HG03135 (cell line): ENCODE data around the gene SF3A2.
A peak's percentile ranks its signal among the peaks of the same experiment; 100 is the strongest.
"Not testable (repeated sequence)": the region's sequence is repeated elsewhere in the genome, so short reads cannot be mapped to it uniquely, and the experiment has no call there.

Source experiments
- ATAC-seq: cut with Tn5 transposase; IDR thresholded peaks from one replicate; pipeline ENCODE4 v1.9.1; 2021; ENCODE audit warnings: mild to moderate bottlenecking, moderate library complexity; ENCODE audit not compliant: unreplicated experiment

Gene SF3A2

DNA sequence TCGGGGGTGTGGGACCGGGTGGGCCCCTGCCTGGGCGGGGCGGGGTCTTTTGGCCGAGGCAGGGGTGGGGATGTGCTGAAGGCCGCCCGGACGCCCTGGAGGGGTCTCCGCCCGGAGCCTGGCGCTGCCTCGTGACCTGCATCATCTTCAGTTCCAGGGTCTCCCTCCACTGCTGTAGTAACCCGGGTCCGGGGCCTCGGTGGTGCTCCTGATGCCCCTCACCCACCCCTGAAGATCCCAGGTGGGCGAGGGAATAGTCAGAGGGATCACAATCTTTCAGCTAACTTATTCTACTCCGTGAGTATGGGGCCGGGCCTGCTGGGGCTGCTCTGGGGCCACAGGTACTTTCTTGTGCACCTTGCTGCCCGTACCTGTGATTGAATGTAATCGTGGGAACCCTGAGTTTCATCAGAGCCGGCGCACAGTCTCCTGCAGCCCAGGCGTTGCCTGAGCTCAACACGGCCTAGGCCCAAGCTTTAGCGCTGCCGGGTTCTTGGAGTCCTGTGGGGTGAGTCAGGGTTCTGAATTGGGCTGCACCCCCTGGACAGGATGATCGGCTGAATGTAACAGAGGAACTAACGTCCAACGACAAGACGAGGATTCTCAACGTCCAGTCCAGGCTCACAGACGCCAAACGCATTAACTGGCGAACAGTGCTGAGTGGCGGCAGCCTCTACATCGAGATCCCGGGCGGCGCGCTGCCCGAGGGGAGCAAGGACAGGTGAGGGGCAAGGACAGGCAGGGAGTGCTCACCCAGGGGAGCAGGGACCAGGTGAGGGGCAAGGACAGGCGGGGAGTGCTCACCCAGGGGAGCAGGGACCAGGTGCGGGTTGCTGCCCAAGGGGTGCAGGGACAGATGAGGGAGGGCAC is 34.8 kb downstream of the SF3A2 start:
- no peak for ATAC-seq

DNA sequence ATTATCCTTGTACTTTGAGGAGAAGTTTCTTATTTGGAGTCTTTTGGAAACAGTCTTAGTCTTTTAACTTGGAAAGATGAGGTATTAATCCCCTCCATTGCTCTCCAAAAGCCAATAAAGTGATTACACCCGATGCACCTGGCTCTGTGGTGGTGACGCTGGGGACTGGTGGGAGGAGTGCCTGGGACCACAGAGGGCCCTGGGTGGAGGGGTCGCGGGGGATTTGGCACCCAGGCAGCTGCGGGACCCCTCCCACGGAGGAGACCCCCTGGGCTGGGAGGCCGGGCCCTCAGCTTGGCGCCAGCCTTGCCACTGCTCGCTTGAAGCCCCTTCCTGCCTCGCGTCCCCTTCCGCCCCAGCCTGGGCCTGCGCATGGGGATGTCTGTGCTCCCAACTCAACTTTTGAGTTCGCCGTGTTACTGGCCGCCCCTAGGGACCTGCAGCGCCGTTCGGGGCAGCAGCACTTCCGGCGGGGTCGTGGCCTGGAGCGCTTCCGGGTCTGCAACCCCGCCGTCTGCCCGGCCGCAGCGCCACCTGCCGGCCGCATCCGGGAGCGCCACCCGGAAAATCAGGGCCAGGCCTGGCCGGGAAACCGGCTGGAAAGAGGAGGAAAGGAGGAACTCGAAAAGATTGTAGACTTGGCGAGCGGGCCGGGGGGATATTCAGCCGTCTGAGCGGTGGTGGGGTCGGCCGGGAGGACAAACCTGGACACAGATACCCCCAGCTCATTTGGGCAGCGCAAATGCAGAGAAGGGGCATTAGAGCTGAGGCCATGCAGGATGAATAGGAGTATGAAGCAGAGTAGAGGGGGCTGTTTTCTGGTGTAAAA is 36.9 kb downstream of the SF3A2 start:
- peak; percentile 29 for ATAC-seq

DNA sequence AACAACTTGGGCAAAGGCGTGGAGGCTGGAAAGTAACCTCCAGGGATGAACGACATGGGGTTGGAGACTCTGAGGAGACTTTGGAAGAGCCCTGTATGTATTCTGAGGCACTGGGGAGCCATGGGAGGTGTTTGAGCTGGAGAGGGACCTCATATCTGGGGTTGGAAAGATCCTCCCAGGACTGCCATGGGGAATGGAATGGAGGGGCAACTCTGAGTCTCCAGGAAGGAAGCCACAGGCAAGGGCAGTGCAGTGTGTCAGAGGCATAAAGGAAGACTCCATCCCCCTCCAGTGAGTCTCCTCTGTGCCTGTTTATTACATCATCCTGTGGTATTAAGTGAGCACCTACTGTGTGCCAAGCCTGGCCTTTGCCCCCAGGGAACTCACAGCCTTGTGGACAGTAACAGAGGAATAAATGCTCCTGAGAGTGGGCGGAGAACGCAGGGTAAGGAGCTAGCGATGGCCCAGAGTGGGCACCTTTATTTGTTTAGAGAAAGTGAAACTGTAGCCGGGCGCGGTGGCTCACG is 37.6 kb downstream of the SF3A2 start:
- ATAC-seq, result no peak

DNA sequence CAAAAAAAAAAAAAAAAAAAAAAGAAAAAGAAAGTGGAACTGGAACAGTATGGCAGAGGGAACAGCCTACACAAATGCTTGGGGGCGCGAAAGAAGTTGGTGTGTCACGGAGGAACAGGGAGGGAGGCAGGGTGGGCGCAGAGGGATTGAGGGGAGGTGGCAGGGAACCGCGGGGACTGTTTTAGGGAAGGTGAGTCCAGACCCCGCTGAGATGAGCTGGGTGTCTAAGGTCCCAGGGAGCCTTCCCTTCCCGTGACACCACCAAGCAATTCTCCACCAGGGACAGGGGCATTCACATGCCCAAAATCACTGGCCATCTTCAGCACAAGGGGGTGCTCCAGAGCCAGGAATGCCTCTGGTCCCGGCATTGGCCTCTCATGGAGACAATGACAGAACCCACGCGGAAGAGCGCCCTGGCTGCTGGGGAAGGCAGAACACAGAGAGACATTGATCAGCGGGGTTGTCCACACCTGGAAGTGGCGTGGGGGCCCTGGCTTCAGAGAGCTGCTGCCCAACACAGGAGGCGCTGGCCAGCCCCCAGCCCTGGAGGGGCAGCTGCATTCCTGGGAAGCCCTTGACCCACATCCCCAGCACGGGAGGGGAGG is 38.4 kb downstream of the SF3A2 start:
- ATAC-seq, result no peak

DNA sequence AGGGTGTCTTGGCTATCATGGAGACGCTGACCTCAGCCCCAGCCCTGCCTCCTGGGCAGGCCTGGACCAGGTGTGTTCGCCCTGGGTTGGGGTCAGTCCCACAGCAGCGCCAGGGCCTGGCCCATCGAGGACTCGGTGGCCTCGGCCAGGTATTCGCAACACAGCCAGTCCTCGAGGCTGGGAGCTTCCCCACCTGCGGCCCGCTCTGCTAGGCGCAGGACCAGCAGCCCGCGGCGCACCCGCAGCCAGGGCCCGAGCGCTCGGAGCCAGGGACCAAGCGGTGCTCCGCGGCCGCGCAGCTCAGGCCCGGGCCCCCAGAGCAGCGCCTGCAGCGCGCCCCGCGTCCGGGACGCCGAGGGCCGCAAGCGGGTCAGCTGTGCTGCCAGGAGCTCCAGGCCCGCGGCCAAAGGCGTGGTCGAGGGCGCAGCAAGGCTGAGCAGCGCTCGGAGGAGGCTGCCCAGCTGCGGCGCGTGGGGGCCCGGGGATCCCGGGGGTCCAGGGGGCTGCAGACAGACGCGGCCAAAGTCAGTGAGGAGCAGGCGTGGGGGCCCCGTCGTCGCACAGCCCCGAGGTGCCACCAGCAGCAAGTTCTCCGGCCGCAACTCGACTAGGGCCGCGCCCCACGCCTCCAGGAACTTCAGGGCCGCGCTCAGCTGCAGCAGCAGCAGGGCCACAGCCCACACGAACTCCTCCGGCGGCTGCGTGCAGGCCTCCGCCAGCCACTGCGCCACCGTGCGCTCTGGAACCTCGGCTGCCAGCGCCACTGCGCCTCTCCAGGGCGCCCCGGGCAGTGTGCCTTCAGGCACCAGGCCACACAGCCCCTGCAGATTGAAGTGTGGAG is 39.2 kb downstream of the SF3A2 start:
- ATAC-seq, result no peak

DNA sequence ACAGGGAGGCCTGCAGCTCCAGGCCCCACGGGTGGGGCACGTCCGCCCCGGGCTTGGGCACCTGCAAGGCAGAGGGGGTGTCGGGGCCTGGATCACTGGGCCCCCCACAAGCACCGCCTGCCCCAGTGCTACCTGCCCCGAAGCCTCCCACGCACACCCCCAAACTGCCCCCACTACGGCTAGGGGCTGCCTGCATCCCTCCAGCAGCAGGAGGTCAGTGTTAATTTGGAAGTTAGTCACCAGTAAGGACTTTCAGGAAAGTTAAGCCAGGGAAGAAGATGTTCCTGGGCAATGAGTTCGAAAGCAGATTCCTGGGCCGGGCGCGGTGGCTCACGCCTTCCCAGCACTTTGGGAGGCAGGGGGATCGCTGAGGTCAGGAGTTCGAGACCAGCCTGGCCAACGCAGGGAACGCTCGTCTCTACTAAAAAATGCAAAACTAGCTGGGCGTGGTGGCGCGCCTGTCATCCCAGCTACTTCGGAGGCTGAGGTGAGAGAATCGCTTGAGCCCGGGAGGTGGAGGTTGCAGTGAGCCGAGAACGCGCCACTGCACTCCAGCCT is 39.9 kb downstream of the SF3A2 start:
- no peak for ATAC-seq

DNA sequence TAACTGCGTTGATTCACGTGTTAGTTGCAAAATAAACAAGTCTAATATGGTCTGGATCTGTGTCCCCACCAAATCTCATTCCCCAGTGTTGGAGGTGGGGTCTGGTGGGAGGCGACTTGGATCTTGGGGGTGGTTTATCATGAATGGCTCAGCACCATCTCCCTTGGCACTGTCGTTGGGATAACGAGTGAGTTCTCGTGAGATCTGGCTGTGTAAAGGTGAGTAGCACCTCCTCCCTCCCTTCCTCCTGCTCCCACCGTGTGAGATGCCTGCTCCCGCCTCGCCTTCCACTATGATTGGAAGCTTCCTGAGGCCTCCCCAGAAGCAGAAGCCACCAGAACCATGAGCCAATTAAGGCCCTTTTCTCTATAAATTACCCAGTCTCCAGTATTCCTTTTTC is 40.5 kb downstream of the SF3A2 start:
- no peak for ATAC-seq

DNA sequence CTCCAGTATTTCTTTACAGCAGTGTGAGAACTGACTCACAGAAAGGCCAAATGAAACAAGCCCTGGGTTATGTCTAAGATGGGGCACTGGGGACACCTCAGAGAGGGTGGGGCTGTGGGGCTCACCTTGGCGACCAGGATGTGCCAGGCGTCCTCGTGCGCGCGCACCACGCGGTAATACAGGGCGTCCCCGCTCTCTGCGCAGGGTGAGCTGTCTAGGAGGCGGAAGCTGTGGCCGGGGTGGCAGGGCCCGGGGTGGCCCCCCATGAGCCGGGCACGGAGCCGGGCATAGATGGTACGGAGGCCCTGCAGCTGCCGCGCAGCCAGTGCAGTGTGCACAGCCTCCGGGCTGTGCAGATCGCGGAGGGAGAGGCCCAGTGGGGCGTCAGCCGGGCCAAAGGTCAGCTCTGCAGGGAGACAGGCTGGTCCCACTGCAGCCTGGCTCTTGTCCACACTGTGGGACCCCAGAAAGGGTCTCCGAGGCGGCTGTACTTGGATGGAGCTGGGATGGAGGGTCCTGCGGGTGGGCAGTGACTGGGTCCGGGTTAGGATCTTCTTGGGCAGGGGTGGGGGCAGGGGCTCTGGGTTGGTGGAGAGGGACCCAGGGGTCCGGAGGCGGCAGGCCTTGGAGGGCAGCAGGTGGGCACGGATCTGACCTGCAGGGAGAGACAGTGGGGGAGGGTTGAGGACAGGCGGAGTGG is 42.0 kb downstream of the SF3A2 start:
- no peak for ATAC-seq

DNA sequence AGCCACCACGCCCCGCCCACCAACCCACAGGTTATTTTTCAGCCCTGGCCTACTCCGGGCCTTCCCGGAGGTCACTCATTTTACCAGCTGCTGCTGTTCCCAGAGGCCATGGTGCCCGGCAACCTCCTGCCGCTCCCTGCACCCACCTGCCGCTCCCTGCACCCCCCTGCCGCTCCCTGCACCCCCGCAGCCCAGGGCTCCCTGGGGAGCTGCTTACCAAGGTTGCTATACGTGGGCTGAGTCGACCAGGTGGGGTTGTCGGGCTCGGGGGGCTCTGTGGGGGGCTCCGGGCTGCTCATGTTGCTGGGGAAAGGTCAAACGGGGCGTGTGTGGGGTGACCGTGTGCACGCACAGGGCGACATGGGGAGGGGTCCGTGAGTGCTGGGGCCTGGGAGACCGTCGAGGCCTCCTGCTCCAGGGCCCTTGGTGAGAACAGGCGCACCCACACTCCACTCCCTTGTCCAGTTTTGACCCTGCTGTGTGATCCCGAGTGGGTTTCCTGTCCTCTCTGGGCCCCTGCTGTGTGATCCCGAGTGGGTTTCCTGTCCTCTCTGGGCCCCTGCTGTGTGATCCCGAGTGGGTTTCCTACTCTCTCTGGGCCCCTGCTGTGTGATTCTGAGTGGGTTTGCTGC is 44.1 kb downstream of the SF3A2 start:
- no peak for ATAC-seq

DNA sequence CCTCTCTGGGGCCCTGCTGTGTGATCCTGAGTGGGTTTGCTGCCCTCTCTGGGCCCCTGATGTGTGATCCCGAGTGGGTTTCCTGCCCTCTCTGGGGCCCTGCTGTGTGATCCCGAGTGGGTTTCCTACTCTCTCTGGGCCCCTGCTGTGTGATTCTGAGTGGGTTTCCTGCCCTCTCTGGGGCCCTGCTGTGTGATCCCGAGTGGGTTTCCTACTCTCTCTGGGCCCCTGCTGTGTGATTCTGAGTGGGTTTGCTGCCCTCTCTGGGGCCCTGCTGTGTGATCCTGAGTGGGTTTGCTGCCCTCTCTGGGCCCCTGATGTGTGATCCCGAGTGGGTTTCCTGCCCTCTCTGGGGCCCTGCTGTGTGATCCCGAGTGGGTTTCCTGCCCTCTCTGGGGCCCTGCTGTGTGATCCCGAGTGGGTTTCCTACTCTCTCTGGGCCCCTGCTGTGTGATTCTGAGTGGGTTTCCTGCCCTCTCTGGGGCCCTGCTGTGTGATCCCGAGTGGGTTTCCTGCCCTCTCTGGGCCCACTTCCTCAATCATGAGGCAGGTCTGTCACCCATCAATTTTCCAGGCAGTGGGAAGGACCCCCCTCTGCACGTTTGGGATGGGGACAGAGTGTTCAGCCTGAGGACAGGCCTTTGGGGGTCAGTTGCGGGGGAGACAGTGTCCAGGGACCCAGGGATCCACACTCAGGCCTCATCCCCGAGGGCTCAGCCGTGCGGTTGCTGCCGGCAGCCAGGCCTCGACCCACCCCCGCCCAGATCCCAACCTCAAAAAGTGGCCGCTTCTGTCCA is 44.8 kb downstream of the SF3A2 start:
- ATAC-seq, result not testable (repeated sequence)

DNA sequence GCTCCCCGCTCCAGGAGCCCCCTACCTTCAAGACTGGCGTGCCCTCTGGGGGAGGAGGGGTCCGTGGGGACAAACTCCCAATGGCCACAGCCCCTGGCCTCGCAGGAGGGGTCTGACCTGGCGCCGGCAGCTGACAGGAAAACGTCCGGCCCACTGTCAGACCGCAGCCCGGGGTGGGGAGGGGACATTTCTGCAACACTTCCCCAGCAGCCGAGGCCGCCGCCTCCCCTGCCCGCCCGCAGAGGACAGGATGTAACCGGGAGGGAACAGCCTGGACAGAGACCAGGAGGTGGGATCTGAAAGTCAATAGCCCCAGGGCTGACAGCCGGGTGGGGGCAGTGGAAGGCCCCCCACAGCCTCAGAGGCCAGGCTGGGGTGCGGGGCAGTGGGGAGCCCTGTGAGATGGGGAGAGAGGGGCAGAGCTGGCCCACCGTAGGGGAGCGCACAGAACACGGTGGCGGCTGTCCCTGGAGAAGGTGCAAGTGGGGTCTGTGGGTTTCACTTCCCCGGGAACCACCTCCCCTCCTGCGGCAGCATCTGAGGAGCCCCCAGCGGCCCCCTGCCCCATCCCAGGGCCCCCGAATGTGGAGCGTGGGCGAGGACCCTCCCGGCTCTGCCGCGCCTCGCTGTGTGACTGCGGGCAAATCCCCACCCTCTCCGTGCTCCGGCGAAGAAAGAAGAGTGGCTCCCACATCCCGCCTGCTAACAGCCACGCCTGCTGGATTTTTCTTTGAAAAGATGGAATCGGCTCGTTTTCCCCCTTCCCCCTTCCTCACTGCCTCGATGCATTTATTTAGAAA is 45.6 kb downstream of the SF3A2 start, which contains the start of gene PEAK3:
Gene PEAK3 (minus strand): TSS at position 114 of the 800 bp plus-strand sequence. CDS start 1,244 bp downstream, outside the sequence.
- ATAC-seq, result no peak

DNA sequence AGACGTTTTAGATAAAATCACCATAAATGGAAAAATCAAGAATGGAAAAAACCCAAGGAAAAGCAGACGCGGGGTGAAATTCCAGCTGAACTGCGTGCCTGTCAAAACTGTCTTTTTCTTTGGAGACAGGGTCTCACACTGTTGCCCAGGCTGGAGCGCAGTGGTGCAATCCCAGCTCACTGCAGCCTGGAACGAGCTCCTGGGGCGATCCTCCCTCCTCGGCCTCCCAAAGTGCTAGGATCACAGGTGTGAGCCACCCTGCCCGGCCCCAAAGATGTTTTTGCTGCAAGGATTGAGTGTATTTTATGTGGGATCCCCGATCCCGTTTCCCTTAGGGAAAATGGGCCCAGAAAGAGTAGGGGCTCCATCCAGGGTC is 46.2 kb downstream of the SF3A2 start:
- ATAC-seq, result no peak

DNA sequence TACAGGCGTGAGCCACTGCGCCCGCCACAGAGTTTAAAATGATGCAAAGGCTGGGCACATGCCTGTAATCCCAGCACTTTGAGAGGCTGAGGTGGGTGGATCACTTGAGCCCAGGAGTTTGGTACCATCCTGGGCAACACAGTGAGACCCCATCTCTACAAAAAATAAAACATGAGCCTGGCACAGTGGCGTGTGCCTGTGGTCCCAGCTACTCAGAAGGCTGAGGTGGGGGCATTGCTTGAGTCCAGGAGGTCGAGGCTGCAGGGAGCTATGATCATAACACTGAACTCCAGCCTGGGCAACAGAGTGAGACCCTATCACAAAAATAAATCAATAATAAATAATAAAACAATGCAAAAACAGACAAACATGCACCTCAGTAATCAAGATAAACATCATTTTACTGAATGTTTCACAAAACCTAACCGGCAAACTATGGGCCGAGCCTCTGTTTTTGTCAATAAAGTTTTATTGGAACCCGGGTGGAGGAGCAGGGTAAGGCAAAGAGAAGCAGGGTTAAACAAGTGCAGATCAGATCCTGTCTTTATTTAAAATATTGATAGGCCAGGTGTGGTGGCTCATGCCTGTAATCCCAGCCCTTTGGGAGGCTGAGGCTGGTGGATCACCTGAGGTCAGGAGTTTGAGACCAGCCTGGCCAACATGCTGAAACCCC is 47.3 kb downstream of the SF3A2 start:
- ATAC-seq, result no peak

DNA sequence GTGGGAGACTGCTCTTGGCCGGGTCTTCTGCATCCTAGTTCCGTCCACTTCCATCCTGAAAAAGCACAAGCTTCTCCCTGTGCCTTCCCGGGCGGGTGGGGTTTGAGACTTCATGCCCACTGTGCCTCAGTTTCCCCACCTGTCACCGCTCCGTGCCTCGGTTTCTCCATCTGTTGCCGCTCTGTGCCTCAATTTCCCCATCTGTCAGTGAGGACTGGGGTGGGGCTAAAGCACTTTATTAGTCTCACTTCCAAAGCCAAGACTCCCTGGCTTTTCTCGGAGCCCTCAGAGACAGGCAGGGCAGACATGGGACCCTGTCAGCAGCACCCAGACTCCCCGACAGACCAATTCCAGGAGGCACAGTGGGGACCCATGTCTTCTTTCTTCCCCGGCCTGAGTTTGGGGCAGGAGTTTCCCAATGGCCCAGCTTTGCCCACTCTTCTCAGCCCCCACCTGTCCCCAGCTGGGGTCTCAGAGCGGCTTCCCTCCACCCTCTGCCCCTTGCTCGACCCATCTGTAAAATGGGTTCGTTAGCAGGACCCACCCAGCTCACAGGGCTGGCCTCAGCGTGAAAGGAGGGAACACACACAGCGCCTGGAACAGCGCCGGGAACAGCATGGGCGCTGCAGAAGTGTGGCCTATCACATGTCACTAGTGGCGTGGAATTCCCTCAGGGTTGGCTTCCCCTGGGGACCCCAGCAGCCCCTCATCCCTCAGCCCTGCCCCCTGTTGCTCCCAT is 49.9 kb downstream of the SF3A2 start:
- no peak for ATAC-seq

DNA sequence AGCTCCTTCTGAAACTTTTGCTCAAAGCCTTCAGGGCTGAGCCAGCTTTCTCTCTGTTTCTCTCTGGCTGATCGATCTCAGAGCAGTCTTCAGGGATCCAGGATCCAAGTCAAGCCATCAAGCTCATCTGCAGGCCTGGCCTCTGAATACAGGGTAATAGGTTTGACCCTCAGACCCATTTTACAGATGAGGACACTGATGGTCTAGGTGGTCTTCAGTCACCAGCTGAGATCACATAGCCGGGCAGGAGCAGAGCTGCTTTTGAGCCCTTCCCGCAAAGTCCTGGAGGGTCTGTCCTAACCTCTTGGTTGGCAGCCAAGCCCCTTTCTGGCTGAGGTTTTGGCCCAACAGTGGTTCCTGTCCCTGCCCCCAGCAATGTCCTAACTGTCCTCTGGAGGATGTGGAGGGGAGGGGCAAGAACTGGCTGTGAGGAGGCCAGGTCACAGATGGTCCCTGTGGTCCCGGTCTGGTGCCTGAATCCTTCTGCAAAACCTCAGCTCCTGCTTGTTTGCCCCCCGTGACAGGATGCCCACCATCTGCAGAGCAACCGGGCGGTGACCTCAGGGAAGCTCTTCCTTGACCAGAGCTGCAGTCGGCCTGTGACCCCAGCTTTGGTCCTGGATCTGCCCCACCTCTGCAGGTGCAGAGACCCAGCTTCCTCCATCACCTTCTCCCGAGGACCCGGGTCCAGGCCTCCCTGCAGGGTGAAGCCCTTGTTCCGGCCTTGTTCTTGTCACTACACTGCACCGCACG is 51.1 kb downstream of the SF3A2 start:
- ATAC-seq, result no peak
